ENCODE measurements around the gene IL17REL. TPM values are rescaled to one million over a fixed set of nuclear protein-coding genes. Genes with fewer than 3 reads are reported as not detected.
"Not testable (repeated sequence)": the region's sequence is repeated elsewhere in the genome, so short reads cannot be mapped to it uniquely, and the experiment has no call there.

The IL17REL gene
- total RNA-seq, 1 donor from 2014 or later, result 0.17 TPM

DNA sequence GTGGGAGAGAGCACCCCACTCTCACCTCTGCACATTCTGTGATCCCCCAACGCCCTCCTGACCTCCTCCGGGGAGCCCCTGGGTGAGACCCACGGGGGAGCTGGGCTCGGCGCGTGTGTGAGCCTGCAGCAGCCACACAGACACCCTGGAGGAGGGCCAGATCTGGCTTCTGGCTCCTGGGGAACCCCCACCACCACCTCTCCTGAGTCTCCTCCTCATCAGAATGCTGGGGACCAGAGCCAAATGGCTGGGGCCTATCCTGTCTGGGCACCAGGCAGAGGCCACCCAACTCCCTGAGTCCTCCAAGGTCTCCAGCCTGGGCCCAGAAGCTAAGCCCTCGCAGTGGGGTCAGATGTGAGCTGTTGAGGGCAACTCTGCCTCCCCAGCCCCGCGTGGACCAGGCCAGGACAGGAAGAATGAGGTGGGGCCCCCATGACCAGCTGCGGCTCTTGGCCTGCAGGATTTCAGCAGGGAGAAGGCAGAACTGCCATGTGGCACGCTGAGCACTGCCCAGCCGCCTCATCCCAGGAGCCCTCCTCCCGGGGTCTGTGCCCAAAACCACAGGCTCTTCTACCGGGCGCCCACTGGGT is 57.5 kb downstream of the IL17REL start:
- DNase-seq, result no peak

GRCh38 chr22:49954354-49954753 is 58.2 kb downstream of the IL17REL start:
- no peak for DNase-seq

GRCh38 chr22:49953680-49954344 is 58.8 kb downstream of the IL17REL start:
- no peak for DNase-seq

- no peak for DNase-seq
These were observed 59.4 kb downstream of the IL17REL start for GRCh38 chr22:49953027-49953679.

DNA sequence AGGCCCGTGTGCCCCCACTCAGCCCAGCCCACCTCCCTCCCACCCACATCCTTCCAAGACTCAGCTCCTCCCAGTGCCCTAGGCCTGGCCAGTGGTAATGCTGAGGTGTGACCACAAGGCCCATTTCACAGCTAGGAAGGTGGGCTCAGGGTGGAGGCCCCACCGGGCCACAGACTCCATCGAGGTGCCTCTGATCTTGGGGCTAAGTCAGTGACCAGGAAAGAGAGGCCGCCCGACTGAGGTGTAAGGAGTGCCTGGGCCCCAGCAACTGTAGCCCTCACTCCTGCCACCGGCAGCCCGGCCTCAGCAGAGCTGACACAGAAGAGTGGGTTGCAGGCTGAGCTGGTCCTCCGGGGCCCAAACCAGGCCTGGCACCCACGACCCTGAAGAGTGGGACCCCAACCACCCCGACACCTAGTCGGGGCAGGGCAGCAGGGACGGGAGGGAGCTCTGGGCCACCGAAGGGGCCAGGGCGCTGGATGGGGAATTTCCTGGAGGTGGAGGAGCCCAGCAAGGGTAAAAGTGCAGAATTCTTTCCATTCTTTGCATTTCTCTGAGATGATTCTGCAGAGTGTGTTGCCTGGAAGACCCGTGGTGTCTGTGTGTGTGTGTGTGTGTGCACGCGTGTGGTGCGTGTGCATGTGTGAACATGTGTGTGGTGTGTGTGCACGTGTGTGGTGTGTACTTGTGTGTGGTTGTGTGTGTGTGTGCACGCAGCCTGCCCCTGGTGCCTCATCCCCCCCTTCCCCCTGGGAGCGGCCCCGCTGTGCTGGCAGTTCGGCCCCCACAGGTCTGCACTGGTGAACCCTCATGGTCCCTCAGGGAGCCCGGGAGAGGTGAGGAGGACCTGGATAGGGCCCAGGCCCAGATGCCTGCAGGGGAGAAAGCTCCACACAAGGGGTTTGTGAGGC is 60.3 kb downstream of the IL17REL start:
- no peak for DNase-seq

DNA sequence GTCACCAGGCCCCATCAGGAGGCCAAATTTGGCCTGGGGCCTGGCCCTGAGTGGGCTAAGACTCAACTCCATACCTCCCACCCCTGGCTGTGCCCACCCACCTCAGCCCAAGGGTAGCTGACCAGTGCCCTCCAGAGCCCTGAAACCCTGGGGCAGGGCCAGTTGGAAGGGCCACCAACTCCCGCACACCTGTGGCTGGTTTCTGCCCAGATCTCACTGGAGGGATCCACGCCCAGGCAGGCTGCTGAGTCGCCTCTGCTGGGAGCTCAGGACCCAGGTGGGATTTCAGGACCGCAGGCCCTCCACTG is 60.9 kb downstream of the IL17REL start:
- no peak for DNase-seq

DNA sequence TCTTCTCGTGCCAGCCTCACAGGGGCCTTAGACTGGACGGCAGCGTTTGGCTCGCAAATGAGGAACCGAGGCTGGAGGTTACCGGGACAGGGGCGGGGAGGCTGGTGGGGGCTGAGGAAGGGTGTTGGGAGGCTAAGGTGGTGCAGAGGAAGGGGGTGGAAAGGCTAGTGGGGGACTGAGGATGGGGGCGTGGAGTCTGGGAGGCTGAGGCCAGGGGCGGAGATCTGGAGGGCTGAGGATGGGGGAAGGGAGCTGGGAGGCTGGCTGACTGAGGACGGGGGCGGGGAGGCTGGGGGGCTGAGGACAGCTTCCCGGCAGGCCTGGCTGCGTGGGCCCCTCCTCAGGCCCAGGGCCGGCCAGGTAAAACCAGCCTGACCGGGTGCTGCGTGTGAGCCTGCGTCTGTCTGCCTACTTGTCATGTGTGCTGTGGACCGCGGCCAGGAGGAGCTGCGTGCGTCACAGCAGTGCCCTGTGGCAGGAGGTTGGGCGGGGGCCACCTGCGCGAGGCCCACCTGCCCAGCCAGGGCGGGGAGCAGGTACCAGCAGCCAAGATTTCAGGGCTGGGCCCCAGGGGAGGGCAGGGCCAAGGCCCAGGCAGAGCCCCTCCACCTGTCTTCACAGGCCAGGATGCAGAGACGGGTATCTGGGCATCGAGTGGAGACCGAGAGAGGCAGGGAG is 61.4 kb downstream of the IL17REL start:
- no peak for DNase-seq

- no peak for DNase-seq
These were observed 62.1 kb downstream of the IL17REL start for GRCh38 chr22:49950396-49950994.

DNA sequence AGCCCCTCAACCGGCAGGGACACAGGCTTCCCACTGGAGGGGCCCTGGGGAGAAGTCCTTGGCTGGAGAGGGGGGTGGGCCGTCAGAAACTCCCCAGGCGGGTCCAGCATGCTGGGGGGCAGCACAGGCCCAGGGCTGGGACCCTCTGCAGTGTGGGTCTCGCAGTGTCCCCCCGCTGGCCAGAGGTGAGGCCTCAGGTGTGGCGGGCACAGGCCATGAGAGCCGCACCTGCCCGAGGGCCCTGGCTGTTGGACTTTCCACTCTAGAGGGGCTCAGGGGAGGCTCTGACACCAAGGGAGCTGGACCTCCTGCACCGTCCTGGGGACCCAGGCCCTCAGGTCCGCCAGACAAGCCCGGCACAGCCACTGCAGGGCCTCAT is 62.7 kb downstream of the IL17REL start:
- DNase-seq, result no peak

- no peak for DNase-seq
These were observed 63.3 kb downstream of the IL17REL start for GRCh38 chr22:49948958-49949913.

DNA sequence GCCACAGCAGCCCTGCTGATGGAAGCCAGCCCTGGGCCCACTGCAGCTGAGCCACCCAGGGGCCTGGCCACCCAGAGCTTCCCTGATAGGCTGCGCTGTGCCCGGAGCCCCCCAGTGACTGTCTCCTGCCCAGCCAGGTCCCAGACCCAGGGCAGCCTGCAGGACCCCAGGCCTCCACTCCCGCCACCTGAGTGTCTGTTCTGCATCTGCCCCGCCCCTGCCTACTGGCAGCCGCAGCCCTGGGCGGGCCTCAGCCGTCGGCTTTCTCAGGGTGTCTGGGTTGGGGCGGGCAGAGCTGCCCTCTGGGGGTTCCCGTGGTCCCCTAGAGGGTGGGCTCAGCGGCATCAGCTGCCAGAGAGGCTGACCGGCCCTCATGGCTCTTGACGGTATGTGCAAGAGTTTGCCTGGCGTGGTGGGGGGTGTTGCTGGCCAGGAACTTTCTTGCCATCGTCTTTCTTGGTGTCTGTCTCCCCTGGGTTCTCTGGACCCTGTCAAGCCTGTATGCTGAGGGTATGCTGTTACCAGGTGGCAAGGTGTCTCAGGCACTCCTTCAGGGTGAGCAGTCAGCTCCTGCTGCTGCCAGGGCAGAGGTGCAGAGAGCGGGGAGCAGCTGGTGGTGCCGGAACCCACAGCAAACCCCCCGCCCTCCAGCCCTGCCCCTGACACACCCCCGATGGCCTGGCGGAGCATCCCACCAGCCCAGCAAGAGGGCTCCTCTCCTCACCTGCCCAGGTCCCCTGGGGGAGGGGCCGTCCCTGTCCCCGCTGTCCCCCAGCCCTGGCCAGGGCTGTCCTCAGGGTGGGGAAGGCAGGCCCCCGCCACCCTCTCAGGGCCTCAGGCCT is 64.2 kb downstream of the IL17REL start:
- DNase-seq, result no peak

DNA sequence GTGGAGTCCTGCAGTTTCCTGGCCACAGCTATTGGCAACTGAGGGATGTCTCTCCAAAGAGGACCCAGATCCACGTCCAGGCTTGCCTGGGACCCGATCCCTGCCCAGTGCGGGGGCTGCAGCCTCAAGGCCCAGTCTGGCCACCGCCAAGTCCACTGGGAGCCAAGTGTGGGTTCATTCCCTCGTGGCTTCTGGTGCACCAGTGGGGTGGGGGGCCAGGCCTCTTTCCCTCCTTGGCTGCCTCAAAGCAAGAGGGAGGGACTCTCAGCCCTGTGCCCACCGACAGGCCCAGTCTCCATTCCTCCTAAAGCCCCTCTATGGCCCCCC is 65.3 kb downstream of the IL17REL start:
- DNase-seq, result no peak

GRCh38 chr22:49946612-49947295 is 65.8 kb downstream of the IL17REL start:
- no peak for DNase-seq

GRCh38 chr22:49945042-49945794 is 67.3 kb downstream of the IL17REL start:
- not testable (repeated sequence) for DNase-seq
